Activated CD4-positive, alpha-beta T cell treated with anti-CD3 and anti-CD28 coated beads, Interleukin-2, amount 50 U/mL, for 24 hours (primary cell): ENCODE measurements around the gene HGFAC.

Experiments used
- DNase-seq, 2 donors: peaks; one replicate each; pipeline ENCODE4 v3.0.0-alpha.2; 2020; ENCODE audit warnings: low read depth in 1 of 2, low spot score in 1 of 2

Gene HGFAC

GRCh38 chr4:3461515-3462291 is 19.9 kb downstream of the HGFAC start:
- no peak for DNase-seq

- DNase-seq = no peak
These were observed 20.6 kb downstream of the HGFAC start for GRCh38 chr4:3462321-3462789.

GRCh38 chr4:3462790-3463415 is 21.1 kb downstream of the HGFAC start, which contains the start of gene DOK7:
Gene DOK7 (plus strand): TSS chr4:3463306. CDS start chr4:3463376, 70 bp downstream.
- DNase-seq = no peak

GRCh38 chr4:3463556-3464348 is 22.0 kb downstream of the HGFAC start:
- DNase-seq = no peak

- DNase-seq = no peak
These were observed 22.7 kb downstream of the HGFAC start for GRCh38 chr4:3464349-3464905.

GRCh38 chr4:3464911-3465697 is 23.3 kb downstream of the HGFAC start:
- DNase-seq = no peak

GRCh38 chr4:3465698-3466671 is 24.2 kb downstream of the HGFAC start:
- DNase-seq = no peak

- no peak for DNase-seq
These were observed 25.2 kb downstream of the HGFAC start for GRCh38 chr4:3466691-3467600.

- DNase-seq = no peak
These were observed 25.8 kb downstream of the HGFAC start for GRCh38 chr4:3467601-3468031.

- DNase-seq = no peak
These were observed 26.4 kb downstream of the HGFAC start for GRCh38 chr4:3468154-3468553.

GRCh38 chr4:3468804-3469203 is 27.0 kb downstream of the HGFAC start:
- DNase-seq = no peak

GRCh38 chr4:3469386-3470243 is 27.8 kb downstream of the HGFAC start:
- DNase-seq = no peak

GRCh38 chr4:3470244-3471097 is 28.7 kb downstream of the HGFAC start:
- DNase-seq = no peak

GRCh38 chr4:3471098-3471760 is 29.5 kb downstream of the HGFAC start:
- no peak for DNase-seq

GRCh38 chr4:3471886-3472285 is 30.1 kb downstream of the HGFAC start:
- DNase-seq = no peak
